Renal cortex interstitium (tissue), 11 donors: ENCODE results near the gene SIAH1. TPM values are rescaled to one million over a fixed set of nuclear protein-coding genes. Genes with fewer than 3 reads are reported as not detected.
"Not testable (repeated sequence)": the region's sequence is repeated elsewhere in the genome, so short reads cannot be mapped to it uniquely, and the experiment has no call there.

Experiments
- DNase-seq, 11 donors: peaks; one replicate each; pipeline ENCODE4 v3.0.0-alpha.2; 2013; ENCODE audit warnings: low read depth in 9 of 11, low spot score in 4 of 11; ENCODE audit errors: extremely low read depth in 1 of 11
- polyA plus RNA-seq, 3 donors: library from polyadenylated mRNA; unstranded; fragments of 120-200 nt; gene quantifications; one replicate each; pipeline ENCODE4 v1.2.1, GENCODE V29; 2013; ENCODE audit not compliant: insufficient read length in 3 of 3

The SIAH1 gene
- polyA plus RNA-seq, 3 donors = 45.2 to 54.1 (median 52.6) TPM

DNA sequence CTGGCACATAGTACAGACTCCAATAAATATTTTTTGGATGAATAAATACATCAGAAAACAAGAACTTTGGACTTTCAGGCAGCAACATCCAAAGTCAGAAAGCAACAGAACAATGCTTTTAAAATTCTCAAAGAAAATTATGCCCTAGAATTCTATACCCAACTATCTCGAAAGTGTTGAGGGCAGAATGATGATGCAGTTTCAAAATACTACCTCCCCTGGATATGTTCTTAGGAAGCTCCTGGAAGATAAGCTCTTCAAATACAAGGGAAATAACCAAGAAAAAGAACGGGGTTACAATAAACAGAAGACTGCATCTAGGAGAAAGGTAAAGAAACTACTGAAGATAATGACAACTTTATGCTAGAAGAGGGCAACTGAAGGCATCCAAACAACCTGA lies 11.0 kb downstream of the SIAH1 start:
- DNase-seq = no peak

DNA sequence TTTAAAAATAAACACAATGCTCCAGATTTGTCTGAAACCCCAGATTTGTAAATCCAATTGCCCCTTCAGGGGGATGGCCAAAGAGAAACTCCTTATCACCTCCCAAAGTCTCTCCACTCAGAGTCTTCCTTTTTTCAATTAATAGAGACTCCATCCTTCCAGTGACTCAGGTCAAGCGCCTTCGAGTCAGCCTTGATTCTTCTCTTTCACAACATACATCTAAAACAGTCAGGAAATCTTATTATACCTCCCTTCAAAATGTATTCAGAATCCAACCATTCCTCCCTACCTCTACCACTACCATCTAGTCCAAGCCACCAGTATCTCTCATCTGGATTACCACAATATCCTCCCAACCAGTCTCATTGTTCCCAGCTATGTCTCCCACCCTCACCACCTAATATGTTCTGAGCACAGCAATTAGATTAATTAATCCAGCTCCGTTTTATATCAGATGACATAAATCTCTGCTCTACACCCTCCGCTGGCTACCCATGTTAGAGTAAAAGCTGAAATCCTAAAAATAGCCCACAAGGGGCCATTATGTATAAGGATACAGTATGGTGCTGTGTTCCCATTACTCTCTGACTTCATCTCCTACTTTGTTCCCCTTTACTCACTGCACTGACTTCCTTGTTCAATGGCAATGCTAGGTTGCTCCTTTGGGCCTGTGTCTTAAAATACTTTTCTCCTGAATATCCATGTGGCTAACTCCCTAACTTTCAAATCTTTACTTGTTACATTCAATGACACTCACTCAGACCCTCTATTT lies 11.8 kb downstream of the SIAH1 start:
- DNase-seq = no peak

DNA sequence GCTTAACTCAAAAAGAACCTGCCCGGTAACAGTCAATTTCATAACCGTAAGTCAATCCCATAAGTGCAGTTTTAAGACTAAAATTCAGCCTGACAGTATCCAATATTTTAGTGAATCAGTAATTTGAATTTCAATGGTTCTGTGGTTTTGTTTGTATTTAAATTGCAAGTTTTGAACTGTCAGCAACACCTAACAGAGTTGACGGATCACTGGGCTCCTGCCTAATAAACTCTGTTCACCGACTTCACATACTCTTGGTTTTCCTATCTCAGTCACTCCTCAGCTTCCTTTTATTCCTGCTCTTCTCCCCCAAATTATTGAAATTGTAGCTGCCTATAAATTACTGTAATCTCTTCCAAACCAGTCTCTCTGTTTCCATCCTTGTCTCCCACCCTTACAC lies 12.5 kb downstream of the SIAH1 start:
- DNase-seq = no peak

DNA sequence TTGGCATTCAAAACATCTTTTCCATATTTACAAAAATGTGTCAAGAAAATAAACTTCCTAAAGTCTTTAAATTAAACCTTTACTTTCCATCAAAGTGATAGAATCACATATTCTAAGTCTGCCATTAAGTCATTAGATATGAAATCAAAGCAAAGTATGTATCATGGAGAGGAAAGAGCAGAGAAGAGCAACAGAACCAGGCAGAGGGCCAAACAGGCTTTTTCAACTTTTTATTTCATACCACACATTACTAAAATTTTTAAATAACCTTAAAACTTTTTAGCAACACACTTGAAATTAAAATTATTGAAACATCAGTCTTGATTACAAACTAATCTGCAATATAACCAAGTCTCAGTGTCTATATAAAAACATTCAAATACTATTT lies 13.8 kb downstream of the SIAH1 start:
- DNase-seq = no peak

DNA sequence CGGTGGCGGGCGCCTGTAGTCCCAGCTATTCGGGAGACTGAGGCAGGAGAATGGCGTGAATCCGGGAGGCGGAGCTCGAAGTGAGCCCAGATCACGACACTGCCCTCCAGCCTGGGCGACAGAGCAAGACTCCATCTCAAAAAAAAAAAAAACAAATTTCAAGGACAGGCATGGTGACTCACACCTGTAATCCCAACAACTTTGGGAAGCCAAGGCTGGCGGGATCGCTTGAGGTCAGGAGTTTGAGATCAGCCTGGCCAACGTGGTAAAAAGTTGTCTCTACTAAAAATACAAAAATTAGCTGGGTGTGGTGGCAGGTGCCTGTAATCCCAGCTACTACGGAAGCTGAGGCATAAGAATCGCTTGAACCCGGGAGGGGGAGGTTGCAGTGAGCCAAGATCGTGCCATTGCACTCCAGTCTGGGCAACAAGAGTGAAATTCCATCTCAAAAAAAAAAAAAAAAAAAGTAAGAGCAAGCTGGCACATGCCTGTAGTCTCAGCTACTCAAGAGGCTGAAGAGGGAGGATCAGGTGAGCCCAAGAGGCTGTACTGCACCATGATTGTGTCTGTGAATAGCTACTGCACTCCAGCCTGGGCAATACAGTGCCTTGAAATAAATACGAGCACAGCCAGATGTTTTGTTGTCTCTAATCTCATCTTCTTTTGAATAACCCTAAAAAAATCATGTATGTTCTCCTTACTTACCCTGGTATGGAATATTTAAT lies 14.4 kb downstream of the SIAH1 start:
- not testable (repeated sequence) for DNase-seq

DNA sequence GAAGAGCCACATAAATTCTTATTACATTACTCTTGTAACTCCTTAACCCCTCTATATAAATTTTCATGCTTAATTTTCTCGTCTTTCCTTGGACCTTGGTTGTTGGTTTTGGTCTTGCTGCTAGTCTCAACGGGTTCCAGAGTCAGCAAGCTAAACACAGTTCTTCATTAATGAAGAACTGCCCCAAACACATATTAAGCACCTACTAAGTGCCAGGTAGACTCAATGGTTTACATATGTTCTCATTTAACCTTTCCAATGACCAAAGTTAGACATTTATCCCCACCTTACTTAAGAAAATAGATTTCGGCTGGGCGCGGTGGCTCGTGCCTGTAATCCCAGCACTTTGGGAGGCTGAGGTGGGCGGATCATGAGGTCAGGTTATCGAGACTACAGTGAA lies 15.0 kb downstream of the SIAH1 start:
- no peak for DNase-seq

DNA sequence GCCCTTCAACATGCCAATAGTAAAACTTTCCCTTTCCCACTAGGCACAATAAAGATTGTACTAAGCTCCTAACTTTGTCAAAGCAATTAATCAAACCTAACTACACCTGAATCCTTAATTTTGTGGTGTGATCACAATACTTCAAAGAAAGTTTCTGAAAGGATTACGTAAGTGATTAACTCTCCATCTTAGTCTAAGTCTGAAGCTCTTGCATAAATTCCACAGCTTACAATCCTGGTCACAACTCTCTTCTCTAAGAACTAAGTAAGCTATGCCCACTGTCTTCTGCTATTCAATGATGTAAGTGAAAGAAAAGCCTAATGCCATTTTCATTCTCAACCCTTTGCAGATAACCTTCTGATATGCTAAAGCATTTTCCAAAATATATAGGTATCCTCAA lies 15.4 kb downstream of the SIAH1 start:
- no peak for DNase-seq

DNA sequence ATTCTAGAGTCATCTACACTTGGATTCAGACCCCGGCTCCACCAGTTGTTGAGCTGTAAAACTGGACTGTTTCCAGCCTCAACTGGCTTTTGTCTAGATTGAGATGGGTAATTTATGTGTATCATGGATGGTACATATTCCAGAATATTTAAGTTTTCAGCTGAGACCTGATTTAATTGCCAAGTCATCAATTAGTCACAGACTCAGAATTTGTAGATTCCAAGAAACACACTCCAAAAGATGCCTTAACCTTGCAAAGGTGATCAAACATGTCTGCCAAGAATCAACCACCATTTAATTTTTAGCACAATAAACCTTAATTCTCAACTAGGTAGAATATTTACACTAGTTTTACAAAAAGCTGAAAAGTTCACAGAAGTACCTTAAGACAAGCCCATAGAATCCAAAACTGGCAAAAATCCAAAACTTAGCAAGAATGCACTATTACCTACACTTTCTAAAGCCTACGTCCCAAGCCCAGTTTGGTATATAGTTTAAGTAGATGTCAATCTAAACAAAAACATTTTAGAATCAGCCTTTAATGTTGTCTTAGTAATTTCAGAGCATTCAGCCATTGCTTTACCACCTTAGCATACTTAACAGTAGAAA lies 17.7 kb downstream of the SIAH1 start:
- DNase-seq = no peak

DNA sequence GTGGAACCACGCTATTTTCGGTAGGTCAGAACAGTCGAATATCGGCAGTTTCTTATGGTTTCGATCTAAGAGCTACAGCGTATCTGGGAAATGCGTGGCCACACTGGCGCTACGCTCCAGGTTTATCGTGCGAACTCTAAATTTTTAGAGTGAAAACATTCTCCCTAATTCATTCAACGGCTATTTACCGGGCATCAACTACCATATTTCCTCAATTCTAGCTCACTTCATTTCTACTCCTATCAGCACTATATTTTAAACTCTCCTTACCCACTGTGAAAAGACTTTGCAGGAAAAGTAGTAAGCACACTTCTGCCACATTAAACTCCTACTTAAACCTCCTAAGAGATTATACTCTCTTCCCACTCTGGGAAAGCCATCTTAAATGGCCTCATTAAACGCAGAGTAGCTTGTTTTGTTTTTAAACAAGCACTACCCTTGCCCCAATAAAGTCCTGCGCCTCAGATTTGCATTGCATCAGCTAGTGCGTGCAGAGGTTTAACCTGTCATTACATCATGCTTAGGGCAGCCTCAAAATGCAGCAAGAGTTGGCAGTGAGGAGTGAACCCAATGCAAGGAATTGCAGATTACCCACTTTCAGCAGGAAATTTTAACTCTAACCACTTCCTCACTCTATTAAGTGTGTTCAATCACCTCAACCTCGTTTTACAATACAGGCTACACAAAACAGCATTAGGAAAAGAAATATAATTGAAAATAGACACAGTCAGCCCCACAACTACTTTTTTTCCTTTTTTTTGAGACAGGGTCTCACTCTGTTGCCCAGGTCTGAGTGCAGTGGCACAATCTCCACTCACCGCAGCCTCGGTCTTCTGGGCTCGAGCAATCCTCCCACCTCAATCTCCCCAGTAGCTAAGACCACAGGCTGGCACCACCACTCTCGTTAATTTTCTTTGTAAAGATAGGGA lies 18.8 kb downstream of the SIAH1 start:
- DNase-seq = peak in 4 of 11 donors; percentile 17 to 35 (median 24)

DNA sequence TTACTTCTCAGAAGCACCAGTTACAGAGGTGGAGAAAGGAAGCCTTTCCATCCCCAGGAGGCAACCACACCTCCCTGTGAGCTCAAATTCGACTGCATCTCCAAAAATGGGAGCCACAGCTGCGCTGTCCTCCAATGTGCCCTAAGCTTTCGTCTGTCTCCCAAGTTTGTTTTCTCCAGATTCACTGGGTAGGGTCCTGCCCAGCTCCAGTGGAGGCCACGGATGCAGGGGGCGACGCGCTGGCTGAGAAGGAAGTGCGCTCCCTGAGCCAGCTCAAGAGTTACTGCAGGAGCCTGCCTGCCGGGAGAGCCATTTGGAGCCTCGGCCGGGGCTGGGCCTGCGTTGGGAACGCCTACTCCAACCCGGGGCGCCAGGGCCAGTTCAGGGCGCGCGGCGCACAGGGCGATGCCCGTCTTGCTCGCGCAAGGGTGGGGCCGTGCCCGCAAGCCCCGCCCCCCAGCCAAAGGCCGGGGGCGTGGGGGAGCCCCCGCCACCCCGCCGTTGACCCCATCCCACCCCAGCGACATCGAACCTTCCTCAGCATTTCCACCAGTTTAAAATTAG lies 19.5 kb downstream of the SIAH1 start:
- peak; percentile 39 to 77 (median 68) for DNase-seq

DNA sequence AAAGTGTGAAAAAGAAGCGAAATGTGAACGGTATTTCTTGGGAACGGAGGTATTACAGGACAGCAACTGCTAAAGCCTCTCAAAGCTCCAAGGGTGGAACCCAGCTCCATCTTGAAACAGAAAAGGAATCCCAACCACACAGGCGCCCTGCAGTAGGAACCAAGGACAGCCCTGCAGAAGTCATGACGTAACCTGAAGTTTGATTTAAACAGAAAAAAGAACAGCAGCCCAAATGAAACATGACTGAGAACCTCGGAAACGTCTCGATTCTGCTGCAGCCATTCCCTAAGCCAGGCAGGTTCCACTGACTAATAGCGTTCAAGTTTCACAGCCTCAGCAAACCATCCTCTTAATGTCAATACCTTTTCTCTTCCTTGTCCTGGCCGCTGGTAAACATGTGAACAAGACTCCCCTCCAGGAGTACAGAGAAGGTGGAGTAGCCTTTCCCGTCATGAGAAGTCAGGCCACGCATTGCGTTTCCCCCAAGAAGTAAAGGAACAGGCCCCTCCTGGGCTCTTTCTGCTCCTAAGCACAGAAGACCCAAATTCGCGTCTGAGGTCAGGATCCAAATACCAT lies 20.1 kb downstream of the SIAH1 start:
- no peak for DNase-seq

DNA sequence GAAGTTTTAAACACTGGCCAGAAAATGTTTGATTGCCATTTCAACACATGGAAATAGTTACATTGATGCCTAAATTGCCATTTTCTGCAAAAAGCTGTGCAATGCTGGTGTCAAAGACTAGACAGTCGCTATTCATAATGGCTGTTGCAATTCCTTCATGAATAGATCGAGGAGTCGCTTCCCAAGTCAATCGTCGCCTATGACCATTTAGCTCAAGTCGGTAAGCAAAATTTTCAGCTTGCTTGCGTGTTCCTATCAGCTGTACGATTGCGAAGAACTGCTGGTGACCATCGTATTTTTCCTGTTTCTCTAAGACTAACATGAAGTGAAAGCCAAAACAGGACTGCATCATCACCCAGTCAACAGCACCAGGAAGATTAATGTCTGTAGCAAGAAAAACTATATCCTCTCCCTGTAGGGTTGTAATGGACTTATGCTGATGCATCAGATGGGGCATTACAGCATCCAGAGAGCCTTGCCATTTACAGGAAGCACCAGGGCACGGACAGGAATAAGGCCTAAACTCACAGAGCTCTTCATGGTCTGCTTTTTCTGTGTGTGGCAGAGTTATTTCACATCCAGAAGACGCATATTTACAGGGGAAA lies 23.6 kb downstream of the SIAH1 start:
- no peak for DNase-seq

DNA sequence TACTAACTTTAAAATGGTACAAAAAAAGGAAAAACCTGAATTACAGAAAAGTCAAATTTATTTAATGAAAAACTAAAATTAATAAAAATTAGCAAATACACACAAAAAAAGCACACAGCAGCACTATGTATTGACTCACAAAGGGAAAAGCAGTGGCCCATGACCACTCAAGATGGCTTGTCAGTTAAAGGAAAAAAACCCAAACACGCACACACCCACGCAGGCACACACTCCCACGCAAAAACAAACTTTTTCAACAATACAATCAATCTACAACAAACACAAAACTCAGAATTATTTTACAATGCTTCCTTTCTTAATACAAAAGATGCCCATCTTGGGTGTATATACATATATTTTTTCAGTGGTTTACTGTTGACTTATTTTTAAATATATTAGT lies 24.2 kb downstream of the SIAH1 start:
- DNase-seq = no peak

DNA sequence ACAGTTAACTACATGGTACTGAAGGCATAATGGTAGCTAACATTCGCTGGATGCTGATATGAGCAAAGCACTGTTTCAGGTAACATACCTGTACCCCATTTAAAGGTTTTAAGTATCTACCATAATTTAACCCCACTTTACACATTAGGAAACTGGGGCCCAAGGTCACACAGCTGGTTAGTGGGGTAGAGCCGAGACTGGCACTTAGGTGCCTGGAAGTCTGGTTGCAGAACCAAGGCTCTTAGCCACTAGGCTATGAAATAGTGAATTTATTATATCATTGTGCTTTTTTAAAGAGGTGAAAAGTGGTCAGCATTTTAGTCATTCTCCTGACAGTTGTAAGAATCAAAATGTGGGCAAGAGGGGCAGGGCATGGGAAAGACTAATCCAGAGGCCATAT lies 25.2 kb downstream of the SIAH1 start:
- no peak for DNase-seq

DNA sequence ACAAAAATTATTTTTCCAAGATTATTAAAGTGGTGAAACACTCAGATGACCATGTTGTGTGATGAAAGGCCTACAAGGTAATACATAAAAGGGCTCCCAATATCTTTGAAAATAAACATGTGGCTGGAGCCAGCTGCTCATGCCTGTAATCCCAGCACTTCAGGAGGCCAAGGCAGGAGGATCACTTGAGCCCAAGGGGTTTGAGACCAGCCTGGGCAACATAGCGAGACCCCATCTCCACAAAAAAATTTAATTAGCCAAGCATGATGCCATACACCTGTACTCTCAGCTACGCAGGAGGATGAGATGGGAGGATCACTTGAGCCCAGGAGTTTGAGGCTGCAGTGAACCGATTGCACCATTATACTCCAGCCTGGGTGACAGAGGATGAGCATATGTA lies 26.8 kb downstream of the SIAH1 start:
- DNase-seq = no peak

DNA sequence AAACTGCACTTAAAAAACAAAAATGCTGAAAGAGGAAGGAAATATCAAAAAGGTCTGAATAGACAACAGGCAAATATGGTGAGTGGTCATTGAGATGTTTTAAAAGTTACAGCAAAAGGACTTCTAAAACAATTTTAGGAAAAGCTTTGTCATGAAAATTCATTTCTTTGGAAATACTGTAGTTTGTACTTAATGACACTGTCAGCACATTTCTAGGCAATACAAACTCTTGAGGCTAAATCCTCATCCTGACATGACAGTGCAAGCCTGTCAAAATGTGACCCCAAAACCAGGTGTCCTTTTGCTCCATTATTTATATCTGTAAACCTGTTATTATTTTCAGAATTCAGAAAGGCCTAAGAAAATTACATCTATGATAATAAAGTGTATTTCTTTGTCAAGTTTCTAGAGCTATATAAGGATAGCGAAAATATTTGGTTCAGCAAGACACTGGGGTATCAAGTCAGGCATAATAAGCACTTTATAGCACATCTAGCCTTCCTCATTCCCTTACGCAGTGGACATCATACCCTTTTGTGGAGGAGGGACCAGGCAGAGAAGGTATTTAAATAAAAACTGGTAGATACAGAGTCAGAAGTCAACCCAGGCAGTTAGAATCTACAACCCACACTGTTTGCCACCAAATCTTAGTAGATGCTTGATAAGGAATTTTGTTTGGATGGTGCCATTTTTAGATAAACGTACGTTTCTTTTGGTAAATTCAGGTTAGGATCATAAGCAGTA lies 28.4 kb downstream of the SIAH1 start:
- DNase-seq = no peak
